ENCODE results near the gene CCDC188. TPM values are rescaled to one million over a fixed set of nuclear protein-coding genes. Genes with fewer than 3 reads are reported as not detected.

The CCDC188 gene
- polyA plus RNA-seq, 1 donor (not counting 4 experiments of a cell fraction or from before 2014, with no cell fraction given) = not detected

GRCh38 chr22:20124083-20124787 is 26.6 kb downstream of the CCDC188 start:
- no peak for FAIRE-seq
- Histone ChIP-seq H3K4me1 (ENCODE audit: control insufficient read depth, extremely low read depth, insufficient read depth, low read length) (no peaks in the 10 kb centered on the region), H3K27ac (ENCODE audit: control insufficient read depth, insufficient read depth, low read length) (no peak overlapping the region), H3K27me3 (ENCODE audit: control insufficient read depth, extremely low read depth, insufficient read depth, low read length) (no peaks in the 10 kb centered on the region), H3K9me1 (ENCODE audit: control insufficient read depth, extremely low read depth, insufficient read depth, low read length) (no peaks in the 10 kb centered on the region), H3K9me3 (ENCODE audit: control insufficient read depth, low read depth, low read length) (no peaks in the 10 kb centered on the region), H3K79me2 (ENCODE audit: control insufficient read depth, insufficient read depth, low read length) (peaks cover 49% of the 10 kb centered on the region), H3K4me3 (ENCODE audit: control insufficient read depth in 2 of 3, extremely low read depth in 1 of 3, insufficient read depth in 2 of 3, low read depth in 1 of 3, low read length in 3 of 3) (no peak overlapping the region), H3K4me2 (ENCODE audit: control insufficient read depth, extremely low read depth, insufficient read depth, low read depth, low read length) (no peak overlapping the region), H3K9ac (ENCODE audit: control insufficient read depth, extremely low read depth, insufficient read depth, low read length) (no peak overlapping the region), H4K20me1 (ENCODE audit: control insufficient read depth, extremely low read depth, insufficient read depth, low read length) (peaks cover 2% of the 10 kb centered on the region), H2AFZ (ENCODE audit: control insufficient read depth, low read length) (no peak overlapping the region), H3K36me3 (ENCODE audit: control insufficient read depth in 2 of 2, extremely low read depth in 1 of 2, insufficient read depth in 2 of 2, low read length in 2 of 2) (peaks cover 29 to 43% of the 10 kb centered on the region in 2 experiments)
- dilution Hi-C loops (cut with MboI; ENCODE audit: extremely low pct_ligation_motif_present, low sequenced_read_pairs) = no loop called here
- no peak for DNase-seq (ENCODE audit: low read depth, low spot score)
- TF ChIP-seq CTCF (optimal IDR thresholded peaks at IDR 0.05 in 1 of 3, IDR thresholded peaks at IDR 0.05 in 1 of 3, conservative IDR thresholded peaks at IDR 0.05 in 1 of 3; ENCODE audit: extremely low read depth in 1 of 3, insufficient read depth in 2 of 3, low read length in 3 of 3) (no peak), EZH2 (IDR thresholded peaks at IDR 0.05; ENCODE audit: low read length) (no peak)

- Histone ChIP-seq H3K36me3 (ENCODE audit: control insufficient read depth in 2 of 2, extremely low read depth in 1 of 2, insufficient read depth in 2 of 2, low read length in 2 of 2) (peaks cover 30 to 46% of the 10 kb centered on the region in 2 experiments), H3K4me1 (ENCODE audit: control insufficient read depth, extremely low read depth, insufficient read depth, low read length) (peaks cover 7% of the 10 kb centered on the region), H3K4me3 (ENCODE audit: control insufficient read depth in 2 of 3, extremely low read depth in 1 of 3, insufficient read depth in 2 of 3, low read depth in 1 of 3, low read length in 3 of 3) (no peak overlapping the region), H3K27ac (ENCODE audit: control insufficient read depth, insufficient read depth, low read length) (no peak overlapping the region), H3K27me3 (ENCODE audit: control insufficient read depth, extremely low read depth, insufficient read depth, low read length) (no peaks in the 10 kb centered on the region), H4K20me1 (ENCODE audit: control insufficient read depth, extremely low read depth, insufficient read depth, low read length) (peaks cover 2% of the 10 kb centered on the region), H3K9ac (ENCODE audit: control insufficient read depth, extremely low read depth, insufficient read depth, low read length) (no peak overlapping the region), H3K4me2 (ENCODE audit: control insufficient read depth, extremely low read depth, insufficient read depth, low read depth, low read length) (no peak overlapping the region), H2AFZ (ENCODE audit: control insufficient read depth, low read length) (no peak overlapping the region), H3K79me2 (ENCODE audit: control insufficient read depth, insufficient read depth, low read length) (peaks cover 56% of the 10 kb centered on the region), H3K9me1 (ENCODE audit: control insufficient read depth, extremely low read depth, insufficient read depth, low read length) (no peaks in the 10 kb centered on the region), H3K9me3 (ENCODE audit: control insufficient read depth, low read depth, low read length) (no peaks in the 10 kb centered on the region)
- no peak for DNase-seq (ENCODE audit: low read depth, low spot score)
- FAIRE-seq = no peak
- no peak for TF ChIP-seq EZH2 (IDR thresholded peaks at IDR 0.05; ENCODE audit: low read length)
- TF ChIP-seq CTCF (optimal IDR thresholded peaks at IDR 0.05 in 1 of 3, IDR thresholded peaks at IDR 0.05 in 1 of 3, conservative IDR thresholded peaks at IDR 0.05 in 1 of 3; ENCODE audit: extremely low read depth in 1 of 3, insufficient read depth in 2 of 3, low read length in 3 of 3) = no peak
- dilution Hi-C loops (cut with MboI; ENCODE audit: extremely low pct_ligation_motif_present, low sequenced_read_pairs) = no loop called here
These were observed 27.3 kb downstream of the CCDC188 start for GRCh38 chr22:20123366-20124082.

Data from keratinocyte (primary cell).